Head of caudate nucleus (tissue), 42 donors: Measurements from ENCODE around the gene PLSCR1.

Experiments
- DNase-seq, 42 donors: peaks; one replicate each; pipeline versions ENCODE4 v3.0.0 to v3.0.0-alpha.2; 2020 to 2021; ENCODE audit warnings: mixed read lengths in 7 of 42
- intact Hi-C: fragments of 100-400 bp; cut with DNase I; formaldehyde crosslinking; loops from one replicate; pipeline ENCODE4 v1.15.0; 2022

PLSCR1 gene, protein sequence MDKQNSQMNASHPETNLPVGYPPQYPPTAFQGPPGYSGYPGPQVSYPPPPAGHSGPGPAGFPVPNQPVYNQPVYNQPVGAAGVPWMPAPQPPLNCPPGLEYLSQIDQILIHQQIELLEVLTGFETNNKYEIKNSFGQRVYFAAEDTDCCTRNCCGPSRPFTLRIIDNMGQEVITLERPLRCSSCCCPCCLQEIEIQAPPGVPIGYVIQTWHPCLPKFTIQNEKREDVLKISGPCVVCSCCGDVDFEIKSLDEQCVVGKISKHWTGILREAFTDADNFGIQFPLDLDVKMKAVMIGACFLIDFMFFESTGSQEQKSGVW

GRCh38 chr3:146544002-146544928, at the start of gene PLSCR1:
TSS of gene PLSCR1 (minus strand) at chr3:146544607. CDS start at chr3:146536552, 8,055 bp downstream.
- peak; percentile 54 to 93 (median 79) for DNase-seq
- intact Hi-C loops: no loop called here

GRCh38 chr3:146593776-146594175, 49.4 kb upstream of the PLSCR1 start:
- intact Hi-C loops: no loop called here
- DNase-seq: no peak

- DNase-seq: no peak
- intact Hi-C loops: no loop called here
These were observed 46.1 kb upstream of the PLSCR1 start for GRCh38 chr3:146590521-146590920.

DNA sequence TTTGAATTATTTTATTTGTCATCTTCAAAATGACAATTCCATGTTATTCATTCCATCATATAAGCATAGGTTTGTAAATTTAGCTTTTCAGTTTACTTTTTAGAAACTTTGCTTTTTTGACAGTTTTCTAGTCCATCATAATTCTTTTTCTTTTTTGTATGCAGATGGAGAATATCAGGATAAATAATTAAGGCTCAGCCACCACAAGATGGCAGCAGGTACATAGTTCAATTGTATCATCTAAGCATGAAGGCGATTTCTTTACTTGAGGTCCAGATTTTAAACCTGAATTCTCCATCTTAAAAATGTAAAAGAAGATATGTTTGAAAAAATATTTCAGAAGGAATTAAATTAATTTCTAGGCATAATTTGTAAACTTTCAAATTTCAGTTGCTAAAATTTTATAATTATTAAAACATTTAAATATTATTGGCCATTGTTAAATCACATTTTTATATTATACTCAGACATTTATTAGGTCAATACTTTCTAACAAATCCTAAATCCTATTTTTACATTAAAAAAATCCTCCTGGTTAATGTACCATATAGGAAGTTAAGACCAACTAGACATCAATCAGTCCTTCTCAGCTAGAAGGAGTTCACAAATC, 45.6 kb upstream of the PLSCR1 start:
- DNase-seq: peak in 23 of 42 donors; percentile 3 to 75 (median 40)
- intact Hi-C loops: no loop called here

DNA sequence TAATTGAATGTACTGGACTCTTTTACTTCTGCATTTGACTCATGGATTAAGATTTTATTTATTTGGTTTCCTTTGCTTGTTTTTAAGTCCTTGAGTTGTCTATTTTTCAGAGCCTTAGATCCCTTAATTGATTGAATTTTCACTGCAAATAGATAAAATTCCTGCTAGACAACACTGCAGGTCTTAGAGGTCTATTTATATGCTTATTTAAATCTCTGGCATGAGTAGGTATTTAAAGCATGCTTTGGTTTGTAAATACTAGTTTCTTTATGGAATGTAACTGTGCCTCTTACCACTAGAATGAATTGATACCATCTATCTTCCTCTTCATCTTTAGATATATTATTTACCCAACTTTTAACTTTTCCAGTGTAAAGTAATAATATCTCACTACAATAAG, 40.7 kb upstream of the PLSCR1 start:
- intact Hi-C loops: no loop called here
- no peak for DNase-seq

DNA sequence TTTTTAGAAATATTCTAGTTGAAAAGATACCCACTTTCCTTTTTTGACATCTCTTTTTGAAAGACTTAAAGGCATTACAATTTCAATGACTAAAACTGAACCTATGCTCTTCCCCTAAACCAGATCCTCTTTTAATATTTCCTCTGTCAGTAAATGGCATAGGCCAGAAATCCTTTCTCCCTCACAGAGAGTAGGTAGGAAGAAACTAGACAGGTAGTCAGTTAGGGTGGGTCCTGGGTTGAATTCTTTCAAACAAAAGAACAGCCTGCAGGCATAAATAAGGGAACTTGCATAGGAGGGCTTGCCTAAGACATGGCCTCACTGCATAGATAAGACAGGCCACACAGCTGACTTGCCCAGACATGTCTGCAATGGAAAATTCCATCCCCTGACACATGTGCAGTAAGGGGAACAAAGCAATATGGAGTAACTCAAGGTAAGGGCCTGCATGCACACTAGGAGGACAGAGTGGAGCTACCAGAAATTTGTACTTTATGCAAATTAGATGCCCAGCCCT, 37.6 kb upstream of the PLSCR1 start:
- intact Hi-C loops: no loop called here
- DNase-seq: no peak

DNA sequence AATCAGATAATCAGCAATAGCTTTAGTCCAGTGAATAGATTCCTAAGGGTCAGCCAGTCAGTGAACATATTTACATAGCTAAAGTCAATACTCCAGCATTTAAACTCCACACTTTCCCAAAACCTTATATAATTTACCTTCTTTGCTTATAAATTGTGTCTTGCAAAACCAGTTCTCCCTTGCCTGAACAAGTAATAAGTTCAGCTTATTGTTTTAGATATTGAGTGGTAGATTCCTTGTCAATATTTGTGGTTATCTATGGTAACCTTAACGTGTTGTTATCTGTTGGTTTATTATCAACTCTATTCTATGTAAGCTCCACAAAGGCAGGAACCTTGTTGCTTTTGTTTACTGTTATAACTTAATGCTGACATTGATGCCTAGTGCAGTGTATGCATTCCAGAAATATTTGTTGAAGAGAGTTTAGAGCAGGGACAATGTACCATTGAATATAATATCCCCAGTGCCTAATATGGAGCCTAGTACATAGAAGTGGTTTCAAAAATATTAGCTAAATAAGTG, 36.7 kb upstream of the PLSCR1 start:
- intact Hi-C loops: no loop called here

DNA sequence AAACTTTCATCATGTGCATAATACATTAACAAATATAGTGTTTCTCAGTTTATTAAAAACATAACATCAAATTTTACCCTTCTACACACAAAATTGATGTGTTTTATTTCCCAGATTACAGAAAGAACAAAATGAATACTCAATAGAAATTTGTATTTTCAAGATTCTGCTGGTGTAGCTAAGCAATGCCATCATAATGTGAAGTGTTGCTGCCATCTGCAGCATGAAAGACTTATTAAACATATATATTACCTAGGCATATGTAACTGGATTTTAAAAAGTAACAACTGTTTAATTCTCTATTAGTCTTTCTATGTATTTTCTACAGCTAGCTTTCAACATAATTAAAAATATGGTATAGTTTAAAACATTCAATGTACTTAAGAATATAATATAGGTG, 33.3 kb upstream of the PLSCR1 start:
- peak in 6 of 42 donors; percentile 16 to 40 (median 22) for DNase-seq
- intact Hi-C loops: loop anchor here (10.0 kb wide), 1 partner anchor 363 kb away; no protein-coding TSS in a partner anchor

More for the DNA sequence above, 36.7 kb upstream of the PLSCR1 start:
- no peak for DNase-seq

DNA sequence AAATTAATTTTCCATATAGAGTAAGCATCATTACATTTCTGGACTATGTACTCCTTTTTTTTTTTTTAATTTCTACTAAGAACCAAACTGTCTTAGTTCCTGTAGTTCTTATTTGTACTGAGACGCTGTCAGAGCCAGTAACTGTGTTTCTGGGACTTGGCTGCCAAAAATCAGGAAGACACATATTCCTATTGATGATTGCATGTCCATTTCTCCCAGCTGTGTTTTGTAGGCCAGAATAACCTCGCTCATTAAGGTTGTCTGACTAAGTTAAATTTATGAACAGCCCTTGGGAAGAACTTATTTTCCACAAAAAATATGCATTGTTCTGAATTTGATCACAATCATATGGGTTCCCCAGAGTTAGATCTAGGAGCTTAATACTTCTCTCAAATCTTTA, 31.2 kb upstream of the PLSCR1 start:
- intact Hi-C loops: loop anchor here (10.0 kb wide), 1 partner anchor 361 kb away; no protein-coding TSS in a partner anchor
- DNase-seq: no peak

DNA sequence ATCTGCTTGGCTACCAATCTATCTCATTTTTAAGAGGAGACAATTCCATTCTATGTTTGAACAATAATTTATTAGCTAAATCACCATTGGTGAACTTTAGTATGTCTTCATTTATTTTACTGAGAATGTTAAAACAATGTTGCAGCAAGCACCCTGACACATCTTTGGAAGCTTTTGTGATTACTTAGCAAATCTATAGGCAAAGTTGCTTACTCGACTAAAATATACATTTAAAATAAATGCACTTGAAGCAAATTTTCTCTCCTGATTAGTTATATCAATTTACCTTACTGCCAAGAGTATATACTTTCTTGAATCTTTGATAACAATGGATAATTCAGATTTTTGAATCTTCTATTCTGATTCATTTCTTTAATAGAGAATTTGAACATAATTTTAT, 29.8 kb upstream of the PLSCR1 start:
- intact Hi-C loops: loop anchor here (10.0 kb wide), 1 partner anchor 359 kb away; no protein-coding TSS in a partner anchor
- DNase-seq: no peak

GRCh38 chr3:146569314-146569713, 24.9 kb upstream of the PLSCR1 start:
- intact Hi-C loops: no loop called here

DNA sequence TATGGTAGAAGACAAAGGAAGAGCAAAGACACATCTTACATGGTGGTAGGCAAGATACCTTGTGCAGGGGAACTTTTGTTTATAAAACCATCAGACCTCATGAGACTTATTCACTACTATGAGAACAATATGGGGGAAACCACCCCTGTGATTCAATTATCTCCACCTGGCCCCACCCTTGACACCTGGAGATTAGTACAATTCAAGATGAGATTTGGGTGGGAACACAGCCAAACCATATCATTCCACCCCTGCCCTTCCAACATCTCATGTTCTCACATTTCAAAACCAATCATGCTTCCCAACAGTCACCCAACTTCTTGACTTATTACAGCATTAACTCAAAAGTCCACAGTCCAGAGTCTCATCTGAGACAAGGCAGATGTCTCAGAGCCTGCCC, 21.7 kb upstream of the PLSCR1 start:
- intact Hi-C loops: no loop called here
- no peak for DNase-seq

More at GRCh38 chr3:146569314-146569713, 24.9 kb upstream of the PLSCR1 start:
- no peak for DNase-seq

DNA sequence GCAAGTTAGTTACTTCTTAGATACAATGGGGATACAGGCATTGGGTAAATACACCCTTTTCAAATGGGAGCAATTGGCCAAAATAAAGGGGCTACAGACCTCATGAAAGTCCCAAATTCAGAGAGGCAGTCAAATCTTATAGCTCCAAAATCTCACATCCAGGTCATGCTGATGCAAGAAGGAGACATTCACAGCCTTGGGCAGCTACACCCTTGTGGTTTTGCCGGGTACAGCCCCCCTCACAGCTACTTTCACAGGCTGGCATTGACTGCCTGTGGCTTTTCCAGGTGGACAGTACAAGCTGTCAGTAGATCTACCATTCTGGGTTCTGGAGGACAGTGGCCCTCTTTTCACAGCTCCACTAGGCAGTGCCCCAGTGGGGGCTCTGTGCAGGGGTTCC, 17.5 kb upstream of the PLSCR1 start:
- no peak for DNase-seq
- intact Hi-C loops: no loop called here

DNA sequence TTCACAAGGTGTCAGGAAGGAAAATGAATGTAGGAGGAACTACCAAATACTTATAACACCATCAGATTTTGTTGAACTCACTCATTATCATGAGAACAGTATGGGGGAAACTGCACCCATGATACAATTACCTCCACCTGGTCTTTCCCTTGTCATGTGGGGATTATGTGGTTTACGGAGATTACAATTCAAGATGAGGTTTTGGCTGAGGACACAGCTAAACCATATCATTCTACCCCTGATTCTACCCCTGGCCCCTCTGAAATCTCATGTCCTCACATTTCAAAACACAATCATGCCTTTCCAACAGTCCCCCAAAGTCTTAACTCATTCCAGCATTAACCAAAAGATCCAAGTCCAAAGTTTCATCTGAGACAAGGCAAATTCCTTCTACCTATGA, 17.1 kb upstream of the PLSCR1 start:
- DNase-seq: no peak
- intact Hi-C loops: no loop called here

DNA sequence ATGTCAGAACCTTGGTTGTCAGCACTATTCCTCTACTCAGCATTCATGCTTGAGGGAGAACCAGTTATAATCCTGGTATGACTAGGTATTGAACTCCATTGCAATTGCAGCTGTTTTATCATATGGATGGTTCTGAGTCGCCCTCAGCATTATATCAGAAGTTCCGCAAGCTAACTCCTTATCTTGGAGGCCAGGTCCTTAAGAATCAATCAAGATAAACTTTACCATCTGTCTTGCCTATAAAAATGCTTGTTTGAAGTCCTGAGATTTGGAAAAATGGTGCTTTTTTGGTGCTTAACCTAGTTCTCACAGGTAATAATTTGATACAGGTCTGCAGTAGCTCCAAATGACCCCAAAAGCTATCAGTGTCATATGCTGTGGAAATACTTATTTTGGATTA, 16.3 kb upstream of the PLSCR1 start:
- DNase-seq: no peak
- intact Hi-C loops: no loop called here

DNA sequence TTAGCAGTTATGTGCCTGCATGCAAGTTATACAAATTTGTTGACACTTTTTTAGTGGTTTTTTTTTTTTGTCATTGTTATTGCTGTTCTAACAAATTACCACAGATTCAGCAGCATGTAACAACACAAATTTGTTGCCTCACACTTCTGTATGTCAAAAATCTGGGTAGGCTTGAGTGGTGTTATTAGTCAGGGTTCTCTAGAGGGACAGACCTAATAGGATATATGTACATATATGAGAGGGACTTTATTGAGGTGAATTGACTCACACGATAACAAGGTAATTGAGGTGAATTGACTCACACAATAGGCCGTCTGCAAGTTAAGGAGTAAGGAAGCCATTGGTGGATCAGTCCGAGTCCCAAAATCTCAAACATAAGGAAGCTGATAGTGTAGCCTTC, 15.0 kb upstream of the PLSCR1 start:
- DNase-seq: no peak
- intact Hi-C loops: no loop called here

GRCh38 chr3:146558781-146559180, 14.4 kb upstream of the PLSCR1 start:
- intact Hi-C loops: no loop called here
- DNase-seq: no peak

DNA sequence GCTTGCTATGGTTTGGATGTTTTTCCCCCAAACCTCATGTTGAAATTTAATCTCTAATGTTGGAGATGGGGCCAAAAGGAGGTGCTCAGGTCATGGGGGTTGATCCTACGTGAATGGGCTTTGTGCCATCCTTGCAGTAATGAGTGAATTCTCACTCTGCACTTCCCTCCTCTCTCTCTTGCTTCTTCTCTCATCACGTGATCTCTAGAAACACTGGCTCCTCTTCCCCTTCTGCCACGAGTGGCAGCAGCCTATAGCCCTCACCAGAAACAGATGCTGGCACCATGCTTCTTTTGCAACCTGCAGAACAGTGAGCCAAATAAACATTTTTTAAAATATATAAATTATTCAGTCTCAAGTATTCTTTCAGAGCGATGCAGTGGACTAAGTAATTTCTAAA, 13.3 kb upstream of the PLSCR1 start:
- DNase-seq: peak in 1 of 42 donors; percentile 41
- intact Hi-C loops: no loop called here

DNA sequence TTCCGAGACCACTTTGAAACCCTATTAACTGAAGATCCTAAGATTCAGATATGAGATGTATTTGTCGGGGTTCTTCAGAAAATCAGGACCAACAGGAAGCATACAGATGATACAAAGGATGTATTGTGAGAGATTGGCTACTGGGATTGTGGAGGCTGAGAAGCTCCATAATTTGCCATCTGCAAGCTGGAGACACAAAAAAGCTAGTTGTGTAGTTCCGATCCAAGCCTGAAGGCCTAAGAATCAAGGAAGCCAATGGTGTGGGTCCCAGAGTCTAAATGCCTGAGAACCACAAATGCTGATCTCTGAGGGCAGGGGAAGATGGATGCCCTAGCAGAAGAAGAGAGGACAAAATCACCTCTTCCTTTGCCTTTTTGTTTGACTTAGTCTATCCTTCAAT, 10.9 kb upstream of the PLSCR1 start:
- intact Hi-C loops: no loop called here
- no peak for DNase-seq
